ENCODE results near the gene TMED1.
"Not testable (repeated sequence)": the region's sequence is repeated elsewhere in the genome, so short reads cannot be mapped to it uniquely, and the experiment has no call there.

Gene TMED1

DNA sequence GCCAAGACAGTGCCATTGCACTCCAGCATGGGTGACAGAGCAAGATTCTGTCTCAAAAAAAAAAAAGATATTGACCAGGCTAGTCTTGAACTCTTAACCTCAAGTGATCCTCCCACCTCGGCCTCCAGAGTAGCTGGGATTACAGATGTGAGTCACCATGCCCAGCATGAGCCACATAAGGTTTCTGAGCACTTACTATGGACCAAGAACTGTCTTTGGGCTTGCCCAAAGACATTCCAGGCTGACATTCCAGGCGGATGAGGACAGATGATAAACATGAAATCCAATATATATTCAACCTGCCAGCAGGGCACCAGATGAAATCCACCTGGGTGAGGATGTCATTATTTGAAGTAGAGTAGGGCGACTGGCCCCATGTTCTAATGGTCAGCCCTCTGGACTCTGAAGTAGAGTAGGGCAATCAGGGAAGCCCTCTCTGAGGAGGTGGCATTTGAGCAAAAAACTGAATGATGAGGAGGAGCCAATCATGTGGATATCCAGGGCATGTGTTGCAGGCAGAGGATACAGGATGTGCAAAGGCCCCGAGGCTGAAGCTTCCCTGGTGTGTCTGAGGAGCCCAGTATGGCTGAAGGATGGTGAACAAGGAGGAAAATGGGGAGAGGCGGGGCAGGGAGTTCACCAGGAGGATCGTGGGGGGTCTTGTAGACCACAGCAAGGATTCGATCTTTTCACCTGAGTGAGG, 16.2 kb upstream of the TMED1 start:
- ATAC-seq (ENCODE audit: low read depth): no peak
- no peak overlapping the region for H3K27ac Mint-ChIP-seq
- peaks cover 4% of the 10 kb centered on the region for H3K4me1 Mint-ChIP-seq
- H3K4me3 Mint-ChIP-seq: no peak overlapping the region
- peaks cover 14% of the 10 kb centered on the region for H3K27me3 Mint-ChIP-seq
- no peaks in the 10 kb centered on the region for H3K9me3 Mint-ChIP-seq
- peaks cover 2% of the 10 kb centered on the region for H3K36me3 Mint-ChIP-seq
- DNase-seq (ENCODE audit: low spot score in 2 of 2): no peak

GRCh38 chr19:10850631-10851030, 14.6 kb upstream of the TMED1 start:
- Mint-ChIP-seq H3K27me3 (peaks cover 17% of the 10 kb centered on the region), H3K9me3 (peaks cover 5% of the 10 kb centered on the region), H3K4me1 (peaks cover 4% of the 10 kb centered on the region), H3K27ac (no peak overlapping the region), H3K36me3 (peaks cover 8% of the 10 kb centered on the region), H3K4me3 (no peak overlapping the region)
- no peak for DNase-seq (ENCODE audit: low spot score in 2 of 2)
- no peak for ATAC-seq (ENCODE audit: low read depth)

DNA sequence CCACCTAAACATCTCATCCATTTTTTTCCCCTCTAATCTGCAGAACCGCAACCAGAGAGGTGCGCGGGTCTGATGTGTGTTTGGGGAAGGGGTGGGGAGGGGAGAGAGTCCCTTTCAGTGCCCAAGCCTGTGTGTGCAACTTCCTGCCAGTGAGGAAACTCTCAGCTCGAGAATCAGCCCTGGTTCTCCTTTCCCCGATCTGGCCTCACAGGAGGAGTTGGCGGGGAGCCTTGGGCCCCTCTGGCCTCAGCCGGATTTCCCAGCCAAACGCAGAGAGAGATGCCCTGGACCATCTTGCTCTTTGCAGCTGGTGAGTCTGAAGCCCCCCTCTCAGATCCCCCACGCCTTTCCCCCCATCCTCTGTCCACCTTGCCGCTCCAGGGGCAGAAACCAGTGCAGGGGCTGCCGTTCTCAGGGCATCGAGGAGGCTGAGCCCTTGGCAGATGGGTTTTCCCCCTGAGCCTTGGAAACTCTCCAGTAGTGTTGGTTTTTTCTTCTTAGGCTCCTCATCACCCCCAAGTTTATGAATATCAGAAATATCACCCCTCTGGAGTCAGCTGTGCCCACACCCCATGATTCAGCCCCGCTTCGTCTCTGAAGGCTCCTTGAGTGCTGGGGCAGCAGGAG, 12.3 kb upstream of the TMED1 start, which contains the start of gene C19orf38:
Gene C19orf38 (plus strand): TSS at position 186 of the 627 bp plus-strand sequence. CDS start 94 bp downstream, at position 280.
- ATAC-seq (ENCODE audit: low read depth) (peak; percentile 55), DNase-seq (ENCODE audit: low spot score in 2 of 2) (no peak)
- Mint-ChIP-seq H3K27ac (peak within 1 kb of the TSS; percentile 59), H3K36me3 (peaks cover 8% of the 10 kb centered on the region), H3K9me3 (peaks cover 5% of the 10 kb centered on the region), H3K27me3 (peaks cover 17% of the 10 kb centered on the region), H3K4me1 (peaks cover 4% of the 10 kb centered on the region), H3K4me3 (no peak within 1 kb of the TSS)

- Mint-ChIP-seq H3K9me3 (peaks cover 6% of the 10 kb centered on the region), H3K4me1 (peaks cover 4% of the 10 kb centered on the region), H3K36me3 (peaks cover 8% of the 10 kb centered on the region), H3K4me3 (no peak overlapping the region), H3K27me3 (peaks cover 19% of the 10 kb centered on the region), H3K27ac (no peak overlapping the region)
- ATAC-seq (ENCODE audit: low read depth) (no peak), DNase-seq (ENCODE audit: low spot score in 2 of 2) (no peak)
Measured at GRCh38 chr19:10846500-10847202, 10.6 kb upstream of the TMED1 start.

DNA sequence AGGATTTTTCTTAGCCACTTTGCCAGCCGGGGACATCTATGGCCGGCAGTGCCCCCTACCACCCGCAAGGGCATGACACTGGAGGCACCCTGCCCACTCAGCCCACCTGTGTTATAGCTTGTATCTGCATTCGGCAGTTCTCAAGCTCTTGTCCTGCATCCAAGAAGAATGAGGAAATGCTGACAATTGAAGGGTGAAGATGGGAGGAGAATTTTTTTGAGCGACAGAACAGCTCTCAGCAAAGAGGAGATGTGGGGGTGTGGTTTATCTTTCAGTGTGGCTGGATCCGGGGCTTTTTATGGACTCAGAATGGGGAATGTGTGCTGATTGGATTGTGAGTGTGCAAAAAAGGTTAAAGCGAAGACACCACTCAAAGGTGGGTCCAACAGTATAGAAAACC, 6.8 kb upstream of the TMED1 start:
- ATAC-seq (ENCODE audit: low read depth): no peak
- Mint-ChIP-seq H3K9me3 (peaks cover 10% of the 10 kb centered on the region), H3K27me3 (peaks cover 6% of the 10 kb centered on the region), H3K36me3 (peaks cover 5% of the 10 kb centered on the region), H3K4me3 (no peak overlapping the region), H3K27ac (no peak overlapping the region), H3K4me1 (peaks cover 3% of the 10 kb centered on the region)
- no peak for DNase-seq (ENCODE audit: low spot score in 2 of 2)

DNA sequence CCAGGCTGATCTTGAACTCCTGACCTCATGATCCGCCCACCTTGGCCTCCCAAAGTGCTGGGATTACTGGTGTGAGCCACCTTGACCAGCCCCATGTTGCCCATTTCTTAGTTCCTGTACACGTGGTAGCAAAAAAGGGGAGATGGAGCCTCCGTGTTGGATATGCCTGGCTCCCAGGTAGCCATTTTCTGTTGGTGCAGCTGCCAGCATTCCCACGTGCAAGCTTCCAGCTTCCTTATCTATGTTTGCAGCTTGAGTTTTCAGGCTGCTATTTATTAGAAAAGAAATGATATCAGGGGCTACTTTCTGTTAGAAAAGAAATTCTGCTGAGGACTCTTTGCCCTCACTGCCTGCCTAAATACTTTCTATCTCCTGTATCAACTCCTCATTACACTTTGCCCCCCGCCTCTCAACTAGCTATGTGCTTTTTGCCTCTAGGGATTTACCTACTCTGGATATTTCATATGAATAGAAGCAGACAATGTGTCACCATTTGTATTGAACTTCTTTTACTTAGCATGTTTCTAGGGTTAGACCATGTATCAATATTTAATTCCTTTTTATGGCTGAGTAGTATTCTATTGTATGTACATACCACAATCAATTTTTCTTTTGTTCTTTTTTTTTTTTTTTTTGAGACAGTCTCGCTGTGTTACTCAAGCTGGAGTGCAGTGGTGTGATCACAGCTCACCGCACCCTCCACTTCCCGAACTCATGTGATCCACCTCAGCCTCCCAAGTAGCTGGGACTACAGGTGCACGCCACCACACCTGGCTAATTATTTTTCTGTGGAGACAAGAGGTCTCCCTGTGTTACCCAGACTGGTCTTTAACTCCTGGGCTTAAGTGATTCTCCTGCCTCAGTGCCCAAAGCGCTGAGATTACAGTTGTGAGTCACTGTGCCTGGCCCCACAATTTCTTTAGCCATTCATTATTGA, 3.4 kb upstream of the TMED1 start:
- DNase-seq (ENCODE audit: low spot score in 2 of 2) (no peak), ATAC-seq (ENCODE audit: low read depth) (no peak)
- H3K36me3 Mint-ChIP-seq: peaks cover 5% of the 10 kb centered on the region
- H3K27me3 Mint-ChIP-seq: peaks cover 3% of the 10 kb centered on the region
- H3K27ac Mint-ChIP-seq: no peak overlapping the region
- H3K4me1 Mint-ChIP-seq: peaks cover 11% of the 10 kb centered on the region
- no peak overlapping the region for H3K4me3 Mint-ChIP-seq
- peaks cover 9% of the 10 kb centered on the region for H3K9me3 Mint-ChIP-seq

GRCh38 chr19:10838377-10838776, 2.4 kb upstream of the TMED1 start:
- H3K4me1 Mint-ChIP-seq: peaks cover 11% of the 10 kb centered on the region
- H3K27me3 Mint-ChIP-seq: peaks cover 3% of the 10 kb centered on the region
- peaks cover 9% of the 10 kb centered on the region for H3K9me3 Mint-ChIP-seq
- ATAC-seq (ENCODE audit: low read depth): no peak
- DNase-seq (ENCODE audit: low spot score in 2 of 2): no peak
- H3K27ac Mint-ChIP-seq: no peak overlapping the region
- H3K36me3 Mint-ChIP-seq: peaks cover 5% of the 10 kb centered on the region
- no peak overlapping the region for H3K4me3 Mint-ChIP-seq

DNA sequence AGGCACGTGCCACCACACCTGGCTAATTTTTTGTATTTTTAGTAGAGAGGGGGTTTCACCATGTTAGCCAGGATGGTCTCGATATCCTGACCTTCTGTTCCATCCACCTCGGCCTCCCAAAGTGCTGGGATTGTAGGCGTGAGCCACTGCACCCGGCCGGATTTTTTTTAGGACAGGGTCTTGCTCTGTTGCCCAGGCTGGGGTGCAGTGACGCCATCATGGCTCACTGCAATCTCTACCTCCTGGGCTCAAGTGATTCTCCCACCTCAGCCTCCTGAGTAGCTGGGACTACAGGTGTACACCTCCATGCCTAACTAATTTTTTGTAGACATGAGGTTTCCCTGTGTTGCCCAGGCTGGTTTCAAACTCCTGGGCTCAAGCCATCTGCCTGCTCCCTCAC, 1.6 kb upstream of the TMED1 start:
- not testable (repeated sequence) for H3K27ac Mint-ChIP-seq

DNA sequence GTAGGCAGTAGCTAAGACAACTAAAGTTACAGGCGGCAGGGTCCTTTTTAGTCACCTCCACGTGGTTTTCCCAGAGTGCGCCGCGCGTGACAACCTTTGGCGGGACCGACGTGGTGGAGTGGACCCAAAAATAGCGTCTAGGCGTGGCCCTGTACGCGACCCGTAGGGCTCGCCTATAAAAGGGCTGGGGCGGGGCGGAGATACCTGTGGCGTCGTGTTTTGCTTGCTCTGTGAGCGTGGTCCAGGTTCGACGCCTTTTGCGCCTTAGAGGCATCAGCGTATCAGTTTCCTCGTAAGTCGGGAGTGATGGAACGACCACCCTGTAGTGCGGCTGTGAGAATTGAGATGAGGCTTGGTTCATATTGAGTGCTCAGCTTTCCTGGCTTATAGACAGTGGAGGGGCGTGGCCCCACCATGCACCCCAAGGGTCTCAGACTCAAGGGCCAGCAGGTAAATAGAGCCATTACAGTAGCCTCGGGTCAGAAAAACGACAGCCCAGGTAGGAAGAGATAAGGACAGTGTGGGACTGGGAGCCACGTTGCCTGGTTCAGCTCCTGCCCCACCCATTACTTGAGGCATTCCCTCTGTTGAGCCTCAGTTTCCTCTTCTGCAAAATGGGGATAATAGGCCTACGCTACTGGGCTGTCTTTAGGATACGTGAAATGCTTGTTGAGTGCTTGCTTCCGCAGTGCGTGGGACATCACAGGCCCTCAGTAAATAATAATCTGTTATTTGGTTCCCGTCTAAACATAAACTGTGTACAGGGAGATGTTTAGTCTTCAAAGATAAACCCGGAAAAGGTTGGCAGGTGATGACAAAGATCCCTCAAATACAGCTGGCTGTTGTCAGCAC, 693 bp upstream of the TMED1 start:
- Mint-ChIP-seq H3K27ac (peak overlapping the region; percentile 99), H3K4me3 (peak overlapping the region; percentile 99), H3K36me3 (peaks cover 7% of the 10 kb centered on the region), H3K27me3 (peaks cover 1% of the 10 kb centered on the region), H3K4me1 (peaks cover 11% of the 10 kb centered on the region), H3K9me3 (peaks cover 7% of the 10 kb centered on the region)
- ATAC-seq (ENCODE audit: low read depth) (peak; percentile 31), DNase-seq (ENCODE audit: low spot score in 2 of 2) (no peak)

More for the DNA sequence above, 1.6 kb upstream of the TMED1 start:
- not testable (repeated sequence) for DNase-seq (ENCODE audit: low spot score in 2 of 2); H3K27me3 Mint-ChIP-seq; H3K36me3 Mint-ChIP-seq; H3K4me3 Mint-ChIP-seq; H3K9me3 Mint-ChIP-seq; ATAC-seq (ENCODE audit: low read depth)
- peaks cover 11% of the 10 kb centered on the region for H3K4me1 Mint-ChIP-seq

DNA sequence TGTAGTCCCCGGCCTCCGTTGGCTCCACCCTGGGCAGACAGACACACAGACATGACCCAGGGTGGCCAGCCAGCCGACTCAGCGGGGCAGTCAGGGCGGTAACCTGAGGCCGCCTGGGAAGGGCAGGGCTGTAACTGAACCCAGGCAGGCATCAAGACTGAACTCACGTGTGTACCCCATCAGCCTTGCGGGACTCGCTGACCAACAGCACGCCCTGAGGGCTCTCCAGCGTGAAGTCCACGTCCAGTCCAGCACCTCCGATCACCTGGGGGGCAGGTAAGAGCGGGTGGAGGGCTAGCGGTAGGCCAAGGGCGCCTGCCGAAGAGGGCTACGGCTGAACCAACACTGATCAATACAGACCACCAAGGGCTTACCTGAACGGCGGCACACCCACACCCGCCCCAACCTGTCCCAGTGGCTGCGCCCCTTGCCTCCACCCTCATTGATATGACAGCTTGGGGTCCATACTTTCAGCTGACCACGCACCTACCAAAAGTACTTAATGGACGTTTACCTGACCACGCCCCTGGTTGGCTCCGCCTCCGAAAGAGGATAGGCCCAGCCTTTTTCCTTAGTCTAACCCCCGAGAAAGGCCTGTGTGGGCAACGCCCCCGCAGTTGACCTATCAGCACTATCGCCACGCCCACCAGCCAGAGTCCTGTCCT, 791 bp downstream of the TMED1 start:
- Mint-ChIP-seq H3K27ac (peak overlapping the region; percentile 99), H3K27me3 (peaks cover 1% of the 10 kb centered on the region), H3K4me1 (peaks cover 11% of the 10 kb centered on the region), H3K4me3 (peak overlapping the region; percentile 99), H3K36me3 (peaks cover 7% of the 10 kb centered on the region), H3K9me3 (peaks cover 7% of the 10 kb centered on the region)
- no peak for ATAC-seq (ENCODE audit: low read depth)
- DNase-seq (ENCODE audit: low spot score in 2 of 2): no peak

DNA sequence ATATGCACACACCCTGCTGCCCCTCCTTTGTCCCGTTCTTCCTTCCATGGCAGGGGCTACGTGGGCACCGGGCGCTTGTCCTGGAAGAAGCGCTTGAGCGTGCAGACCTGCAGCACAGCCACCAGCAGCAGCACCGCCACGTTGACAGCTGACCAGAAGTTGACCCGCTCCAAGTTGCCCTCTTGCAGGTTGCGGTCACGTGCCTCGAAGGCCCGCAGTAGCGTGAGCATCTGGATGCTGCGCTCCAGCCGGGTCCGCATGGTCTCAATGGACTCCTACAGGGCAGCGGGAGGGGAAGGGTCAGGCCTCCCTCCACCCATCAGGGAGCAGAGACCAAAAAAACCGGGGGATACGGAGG, 3.1 kb downstream of the TMED1 start:
- no peak for ATAC-seq (ENCODE audit: low read depth)
- Mint-ChIP-seq H3K4me3 (no peak overlapping the region), H3K36me3 (peaks cover 7% of the 10 kb centered on the region), H3K27ac (no peak overlapping the region), H3K9me3 (peaks cover 4% of the 10 kb centered on the region), H3K27me3 (no peaks in the 10 kb centered on the region), H3K4me1 (peaks cover 8% of the 10 kb centered on the region)
- DNase-seq (ENCODE audit: low spot score in 2 of 2): no peak

DNA sequence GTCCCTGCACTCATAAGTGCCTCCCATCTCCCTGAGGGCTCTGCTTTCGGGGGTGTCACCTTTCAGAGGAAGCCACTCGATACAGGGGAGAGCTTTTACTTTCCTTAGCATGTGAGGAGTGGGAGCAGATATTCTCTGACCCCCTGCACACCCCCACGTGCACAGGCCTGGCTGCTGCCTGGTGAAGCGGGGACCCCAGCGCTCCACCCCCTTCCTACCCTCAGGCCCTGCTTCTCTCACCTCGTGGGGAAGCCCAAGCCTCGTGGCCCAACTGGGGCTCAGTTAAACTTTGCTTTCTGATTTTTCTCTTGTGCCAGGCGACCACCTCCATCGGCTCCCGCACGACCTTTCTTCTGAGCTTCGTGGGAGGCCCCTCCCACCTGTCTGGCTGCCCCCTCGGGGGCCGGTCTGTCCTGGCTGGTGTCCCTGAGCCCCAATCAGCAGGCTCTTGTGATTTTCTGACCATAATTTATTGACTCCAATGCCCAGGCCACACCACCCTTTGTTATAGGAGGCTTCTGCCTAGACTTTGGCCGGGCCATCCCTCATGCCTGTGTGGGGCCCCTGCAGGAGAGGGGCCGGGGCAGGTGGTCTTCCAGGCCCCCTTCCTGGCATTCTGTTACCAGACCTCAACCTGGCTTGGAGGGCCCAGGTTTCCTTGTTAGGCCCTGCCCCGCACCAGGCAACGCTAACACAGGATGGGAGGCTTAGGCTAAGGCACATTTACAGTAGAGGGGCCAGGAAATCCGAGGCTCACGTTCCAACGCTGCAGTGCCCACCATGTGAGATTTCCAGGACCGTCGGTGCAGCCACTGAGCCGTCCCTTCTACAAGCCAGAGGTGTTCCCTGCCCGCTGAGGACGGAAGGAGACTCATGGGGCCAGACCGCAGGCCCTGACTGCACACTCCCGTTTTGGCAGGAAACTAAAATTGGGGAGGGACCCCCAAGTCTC, 3.7 kb downstream of the TMED1 start:
- DNase-seq (ENCODE audit: low spot score in 2 of 2) (no peak), ATAC-seq (ENCODE audit: low read depth) (no peak)
- peak overlapping the region; percentile 20 for H3K27ac Mint-ChIP-seq
- H3K4me3 Mint-ChIP-seq: no peak overlapping the region
- no peaks in the 10 kb centered on the region for H3K27me3 Mint-ChIP-seq
- H3K9me3 Mint-ChIP-seq: peaks cover 4% of the 10 kb centered on the region
- peaks cover 7% of the 10 kb centered on the region for H3K36me3 Mint-ChIP-seq
- peaks cover 8% of the 10 kb centered on the region for H3K4me1 Mint-ChIP-seq

All from memory B cell (primary cell).